ENCODE measurements around the gene TNFAIP2.

The TNFAIP2 gene

DNA sequence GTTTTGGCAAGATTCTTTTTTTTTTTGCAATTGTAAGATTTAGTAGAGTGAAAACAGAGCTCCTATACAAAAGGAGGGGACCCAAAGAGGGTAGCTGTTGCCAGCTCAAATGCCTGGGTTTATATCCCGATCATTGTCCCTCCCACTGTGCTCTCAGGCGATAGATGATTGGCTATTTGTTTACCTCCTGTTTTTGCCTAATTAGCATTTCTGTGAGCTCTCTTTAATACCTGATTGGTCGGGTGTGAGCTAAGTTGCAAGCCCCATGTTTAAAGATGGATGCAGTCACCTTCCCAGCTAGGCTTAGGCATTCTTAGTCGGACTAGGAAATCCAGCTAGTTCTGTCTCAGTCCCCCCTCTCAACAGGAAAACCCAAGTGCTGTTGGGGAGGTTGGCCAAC lies 26.9 kb upstream of the TNFAIP2 start:
- no peak for ATAC-seq
- no peak for TF ChIP-seq BACH2 (CRISPR knock-in tag; IDR thresholded peaks at IDR 0.05; ENCODE audit: borderline replicate concordance)
- TF ChIP-seq GLIS3 (CRISPR knock-in tag; IDR thresholded peaks at IDR 0.05), result no peak
- no peak for TF ChIP-seq ZFP3 (CRISPR knock-in tag; IDR thresholded peaks at IDR 0.05)
- no peak for TF ChIP-seq ZNF565 (CRISPR knock-in tag; conservative IDR thresholded peaks at IDR 0.05; ENCODE audit: low read depth)
- TF ChIP-seq, protein P1, sequence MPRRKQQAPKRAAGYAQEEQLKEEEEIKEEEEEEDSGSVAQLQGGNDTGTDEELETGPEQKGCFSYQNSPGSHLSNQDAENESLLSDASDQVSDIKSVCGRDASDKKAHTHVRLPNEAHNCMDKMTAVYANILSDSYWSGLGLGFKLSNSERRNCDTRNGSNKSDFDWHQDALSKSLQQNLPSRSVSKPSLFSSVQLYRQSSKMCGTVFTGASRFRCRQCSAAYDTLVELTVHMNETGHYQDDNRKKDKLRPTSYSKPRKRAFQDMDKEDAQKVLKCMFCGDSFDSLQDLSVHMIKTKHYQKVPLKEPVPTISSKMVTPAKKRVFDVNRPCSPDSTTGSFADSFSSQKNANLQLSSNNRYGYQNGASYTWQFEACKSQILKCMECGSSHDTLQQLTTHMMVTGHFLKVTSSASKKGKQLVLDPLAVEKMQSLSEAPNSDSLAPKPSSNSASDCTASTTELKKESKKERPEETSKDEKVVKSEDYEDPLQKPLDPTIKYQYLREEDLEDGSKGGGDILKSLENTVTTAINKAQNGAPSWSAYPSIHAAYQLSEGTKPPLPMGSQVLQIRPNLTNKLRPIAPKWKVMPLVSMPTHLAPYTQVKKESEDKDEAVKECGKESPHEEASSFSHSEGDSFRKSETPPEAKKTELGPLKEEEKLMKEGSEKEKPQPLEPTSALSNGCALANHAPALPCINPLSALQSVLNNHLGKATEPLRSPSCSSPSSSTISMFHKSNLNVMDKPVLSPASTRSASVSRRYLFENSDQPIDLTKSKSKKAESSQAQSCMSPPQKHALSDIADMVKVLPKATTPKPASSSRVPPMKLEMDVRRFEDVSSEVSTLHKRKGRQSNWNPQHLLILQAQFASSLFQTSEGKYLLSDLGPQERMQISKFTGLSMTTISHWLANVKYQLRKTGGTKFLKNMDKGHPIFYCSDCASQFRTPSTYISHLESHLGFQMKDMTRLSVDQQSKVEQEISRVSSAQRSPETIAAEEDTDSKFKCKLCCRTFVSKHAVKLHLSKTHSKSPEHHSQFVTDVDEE (CRISPR knock-in tag; IDR thresholded peaks at IDR 0.05), result no peak
- no peak for TF ChIP-seq TCF4 (CRISPR knock-in tag; IDR thresholded peaks at IDR 0.05; ENCODE audit: borderline replicate concordance)
- TF ChIP-seq OSR1 (CRISPR knock-in tag; IDR thresholded peaks at IDR 0.05), result no peak
- no peak for TF ChIP-seq CSDC2 (CRISPR knock-in tag; IDR thresholded peaks at IDR 0.05)

- no peak; the same call in 2 of the 3 replicates for ATAC-seq
- TF ChIP-seq GLIS3 (CRISPR knock-in tag; IDR thresholded peaks at IDR 0.05) (no peak), ZNF70 (CRISPR knock-in tag; IDR thresholded peaks at IDR 0.05) (no peak)
Measured at GRCh38 chr14:103097244-103097993, 25.8 kb upstream of the TNFAIP2 start.

- no peak for ATAC-seq
- TF ChIP-seq ZNF8 (CRISPR knock-in tag; IDR thresholded peaks at IDR 0.05), result no peak
- no peak for TF ChIP-seq SNAI2 (CRISPR knock-in tag; IDR thresholded peaks at IDR 0.05)
- no peak for TF ChIP-seq ZNF70 (CRISPR knock-in tag; IDR thresholded peaks at IDR 0.05)
- TF ChIP-seq PPARA (CRISPR knock-in tag; IDR thresholded peaks at IDR 0.05; ENCODE audit: borderline replicate concordance), result no peak
- TF ChIP-seq, protein P2, sequence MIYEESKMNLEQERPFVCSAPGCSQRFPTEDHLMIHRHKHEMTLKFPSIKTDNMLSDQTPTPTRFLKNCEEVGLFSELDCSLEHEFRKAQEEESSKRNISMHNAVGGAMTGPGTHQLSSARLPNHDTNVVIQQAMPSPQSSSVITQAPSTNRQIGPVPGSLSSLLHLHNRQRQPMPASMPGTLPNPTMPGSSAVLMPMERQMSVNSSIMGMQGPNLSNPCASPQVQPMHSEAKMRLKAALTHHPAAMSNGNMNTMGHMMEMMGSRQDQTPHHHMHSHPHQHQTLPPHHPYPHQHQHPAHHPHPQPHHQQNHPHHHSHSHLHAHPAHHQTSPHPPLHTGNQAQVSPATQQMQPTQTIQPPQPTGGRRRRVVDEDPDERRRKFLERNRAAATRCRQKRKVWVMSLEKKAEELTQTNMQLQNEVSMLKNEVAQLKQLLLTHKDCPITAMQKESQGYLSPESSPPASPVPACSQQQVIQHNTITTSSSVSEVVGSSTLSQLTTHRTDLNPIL (CRISPR knock-in tag; IDR thresholded peaks at IDR 0.05; ENCODE audit: low read depth), result no peak
- no peak for TF ChIP-seq ZFP30 (CRISPR knock-in tag; IDR thresholded peaks at IDR 0.05)
- no peak for TF ChIP-seq ZFP3 (CRISPR knock-in tag; IDR thresholded peaks at IDR 0.05)
- TF ChIP-seq ZC3H10 (CRISPR knock-in tag; IDR thresholded peaks at IDR 0.05), result no peak
- TF ChIP-seq, protein P3, sequence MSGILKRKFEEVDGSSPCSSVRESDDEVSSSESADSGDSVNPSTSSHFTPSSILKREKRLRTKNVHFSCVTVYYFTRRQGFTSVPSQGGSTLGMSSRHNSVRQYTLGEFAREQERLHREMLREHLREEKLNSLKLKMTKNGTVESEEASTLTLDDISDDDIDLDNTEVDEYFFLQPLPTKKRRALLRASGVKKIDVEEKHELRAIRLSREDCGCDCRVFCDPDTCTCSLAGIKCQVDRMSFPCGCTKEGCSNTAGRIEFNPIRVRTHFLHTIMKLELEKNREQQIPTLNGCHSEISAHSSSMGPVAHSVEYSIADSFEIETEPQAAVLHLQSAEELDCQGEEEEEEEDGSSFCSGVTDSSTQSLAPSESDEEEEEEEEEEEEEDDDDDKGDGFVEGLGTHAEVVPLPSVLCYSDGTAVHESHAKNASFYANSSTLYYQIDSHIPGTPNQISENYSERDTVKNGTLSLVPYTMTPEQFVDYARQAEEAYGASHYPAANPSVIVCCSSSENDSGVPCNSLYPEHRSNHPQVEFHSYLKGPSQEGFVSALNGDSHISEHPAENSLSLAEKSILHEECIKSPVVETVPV (CRISPR knock-in tag; IDR thresholded peaks at IDR 0.05), result no peak
- TF ChIP-seq, protein P1 (CRISPR knock-in tag; IDR thresholded peaks at IDR 0.05), result no peak
- TF ChIP-seq GLIS3 (CRISPR knock-in tag; IDR thresholded peaks at IDR 0.05), result no peak
- TF ChIP-seq RARB (CRISPR knock-in tag; IDR thresholded peaks at IDR 0.05), result no peak
- TF ChIP-seq BACH2 (CRISPR knock-in tag; IDR thresholded peaks at IDR 0.05; ENCODE audit: borderline replicate concordance), result no peak
- TF ChIP-seq, protein P4, sequence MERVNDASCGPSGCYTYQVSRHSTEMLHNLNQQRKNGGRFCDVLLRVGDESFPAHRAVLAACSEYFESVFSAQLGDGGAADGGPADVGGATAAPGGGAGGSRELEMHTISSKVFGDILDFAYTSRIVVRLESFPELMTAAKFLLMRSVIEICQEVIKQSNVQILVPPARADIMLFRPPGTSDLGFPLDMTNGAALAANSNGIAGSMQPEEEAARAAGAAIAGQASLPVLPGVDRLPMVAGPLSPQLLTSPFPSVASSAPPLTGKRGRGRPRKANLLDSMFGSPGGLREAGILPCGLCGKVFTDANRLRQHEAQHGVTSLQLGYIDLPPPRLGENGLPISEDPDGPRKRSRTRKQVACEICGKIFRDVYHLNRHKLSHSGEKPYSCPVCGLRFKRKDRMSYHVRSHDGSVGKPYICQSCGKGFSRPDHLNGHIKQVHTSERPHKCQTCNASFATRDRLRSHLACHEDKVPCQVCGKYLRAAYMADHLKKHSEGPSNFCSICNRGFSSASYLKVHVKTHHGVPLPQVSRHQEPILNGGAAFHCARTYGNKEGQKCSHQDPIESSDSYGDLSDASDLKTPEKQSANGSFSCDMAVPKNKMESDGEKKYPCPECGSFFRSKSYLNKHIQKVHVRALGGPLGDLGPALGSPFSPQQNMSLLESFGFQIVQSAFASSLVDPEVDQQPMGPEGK (CRISPR knock-in tag; IDR thresholded peaks at IDR 0.05; ENCODE audit: borderline replicate concordance), result no peak
- TF ChIP-seq ARNTL (CRISPR knock-in tag; IDR thresholded peaks at IDR 0.05; ENCODE audit: borderline replicate concordance, low read depth), result no peak
Measured at GRCh38 chr14:103097994-103098957, 25.0 kb upstream of the TNFAIP2 start.

All from SK-N-SH treated with all-trans-retinoic acid at 6 μM for 48 hours (cell line).